GM12878 (cell line): ENCODE data around the gene PPP1R1A. TPM values are rescaled to one million over a fixed set of nuclear protein-coding genes. Genes with fewer than 3 reads are reported as not detected.
A peak's percentile ranks its signal among the peaks of the same experiment; 100 is the strongest.

Experiments used
- ATAC-seq: fragments of 200-7000 bp; cut with Tn5 transposase; 3 replicates; pipeline ENCODE4 v1.9.1; 2020; ENCODE audit warnings: mild to moderate bottlenecking, moderate library complexity
- BruUV-seq: library from RNA; stranded (reverse); fragments of 400-500 nt; replicated peaks from 2 replicates; lab custom pipeline; 2021; lab: Mats Ljungman, UMichigan
- CTCF ChIA-PET: fragments of 300-600 bp; sonication (Branson Sonifier 250); formaldehyde crosslinking; extraction: SDS; loops from one replicate; lab custom pipeline; 2021; ENCODE audit warnings: inconsistent platforms; lab: Yijun Ruan, JAX
- POLR2A ChIA-PET: fragments of 350-600 bp; formaldehyde crosslinking; extraction: SDS; loops from one replicate; lab custom pipeline; 2021; ENCODE audit warnings: inconsistent platforms; lab: Charles Lee
- RAD21 ChIA-PET: fragments of 300-600 bp; sonication (Branson Sonifier 250); formaldehyde crosslinking; loops from one replicate; lab custom pipeline; 2023; ENCODE audit warnings: antibody characterized with exemption; ENCODE audit not compliant: unreplicated experiment; lab: Charles Lee
- SMC1A ChIA-PET: fragments of 300-600 bp; sonication (Branson Sonifier 250); formaldehyde crosslinking; loops from one replicate; lab custom pipeline; 2023; ENCODE audit not compliant: unreplicated experiment, uncharacterized antibody; lab: Charles Lee
- DNase-seq: peaks from one replicate; pipeline ENCODE4 v3.0.0-alpha.2; 2011; ENCODE audit warnings: low read depth, low spot score
- FAIRE-seq: peaks from 3 replicates; lab custom pipeline; 2011; peaks lifted over from hg19 to GRCh38; lab: Jason Lieb, UNC
- H2AFZ ChIP-seq: 2 replicates; pipeline ENCODE4 v1.6.0; 2011; ENCODE audit warnings: low read depth, low read length, control low read depth; ENCODE audit not compliant: control insufficient read depth
- H3K27ac ChIP-seq: 2 replicates; pipeline ENCODE4 v1.5.1; 2011; ENCODE audit warnings: control low read depth; ENCODE audit not compliant: control insufficient read depth, insufficient read depth
- H3K27me3 ChIP-seq, 2 experiments: replicated peaks in 1 of 2; 2 replicates each; pipeline versions ENCODE4 v1.6.0 to v1.6.1; 2011; ENCODE audit warnings: low read length in 1 of 2; ENCODE audit not compliant: control insufficient read depth in 2 of 2, insufficient read depth in 2 of 2
- H3K36me3 ChIP-seq, 2 experiments: 2 replicates each; pipeline ENCODE4 v1.5.1; 2011; ENCODE audit warnings: low read length in 1 of 2; ENCODE audit not compliant: control insufficient read depth in 2 of 2, insufficient read depth in 2 of 2
- H3K4me1 ChIP-seq: 2 replicates; pipeline ENCODE4 v1.6.1; 2011; ENCODE audit warnings: mild to moderate bottlenecking, low read length, moderate library complexity, mixed read lengths; ENCODE audit not compliant: control insufficient read depth, insufficient read depth
- H3K4me2 ChIP-seq: 2 replicates; pipeline ENCODE4 v1.6.0; 2011; ENCODE audit warnings: control low read depth; ENCODE audit not compliant: control insufficient read depth, insufficient read depth
- H3K4me3 ChIP-seq: fragments of 200-600 bp; sonication (generic); 2 replicates; pipeline ENCODE4 v1.5.1; 2016
- H3K79me2 ChIP-seq: 2 replicates; pipeline ENCODE4 v1.6.0; 2011; ENCODE audit warnings: low read length; ENCODE audit not compliant: control insufficient read depth, insufficient read depth
- H3K9ac ChIP-seq: 2 replicates; pipeline ENCODE4 v1.8.0; 2011; ENCODE audit warnings: low read length, control low read depth, mixed read lengths; ENCODE audit not compliant: control insufficient read depth, insufficient read depth
- H3K9me3 ChIP-seq: replicated peaks from 3 replicates; pipeline ENCODE4 v1.5.1; 2011; ENCODE audit warnings: mild to moderate bottlenecking, low read length; ENCODE audit not compliant: control insufficient read depth, insufficient read depth
- H4K20me1 ChIP-seq: 2 replicates; pipeline ENCODE4 v1.6.0; 2011; ENCODE audit not compliant: control insufficient read depth, insufficient read depth
- CBFB ChIP-seq: IDR thresholded peaks from 2 replicates; pipeline ENCODE4 v1.6.1; 2016; ENCODE audit warnings: antibody characterized with exemption, low read depth
- CBX5 ChIP-seq: sonication (generic); IDR thresholded peaks from 2 replicates; pipeline ENCODE4 v1.6.1; 2016; ENCODE audit warnings: low read depth, moderate library complexity, mild to moderate bottlenecking, inconsistent platforms
- GABPA ChIP-seq: IDR thresholded peaks from 2 replicates; pipeline ENCODE4 v1.6.1; 2014; ENCODE audit warnings: antibody characterized with exemption, low read depth, mild to moderate bottlenecking, inconsistent platforms
- MYC ChIP-seq: IDR thresholded peaks from 2 replicates; pipeline ENCODE4 v1.6.1; 2011; ENCODE audit warnings: mild to moderate bottlenecking, low read length, moderate library complexity, inconsistent platforms; ENCODE audit not compliant: insufficient read depth, insufficient replicate concordance, insufficient read length, severe bottlenecking
- RCOR1 ChIP-seq: conservative IDR thresholded peaks from 2 replicates; pipeline ENCODE4 v1.6.1; 2012; ENCODE audit warnings: low read depth, low read length, improper control_type of control experiment
- SUPT20H ChIP-seq: IDR thresholded peaks from 2 replicates; pipeline ENCODE4 v1.6.1; 2011; ENCODE audit warnings: low read depth, mild to moderate bottlenecking, low read length, moderate library complexity, borderline replicate concordance; ENCODE audit not compliant: control insufficient read depth
- TCF7 ChIP-seq: IDR thresholded peaks from 2 replicates; pipeline ENCODE4 v1.6.1; 2014; ENCODE audit warnings: antibody characterized with exemption, borderline replicate concordance
- ZNF274 ChIP-seq: IDR thresholded peaks from one replicate; pipeline ENCODE4 v1.8.0; 2011; ENCODE audit not compliant: insufficient read length, insufficient read depth
- ZNF622 ChIP-seq: fragments of 450-650 bp; IDR thresholded peaks from 2 replicates; pipeline ENCODE4 v1.6.1; 2017; ENCODE audit warnings: mild to moderate bottlenecking, inconsistent platforms
- WGBS: methylation state at CpG from one replicate; pipeline ENCODE4 v1.1.6; 2016; ENCODE audit warnings: low lambda C conversion rate; ENCODE audit not compliant: insufficient replicate concordance, insufficient coverage; ENCODE audit errors: missing lambda C conversion rate; 5-methylcytosine and 5-hydroxymethylcytosine counted together
- in situ Hi-C: fragments of 300-500 bp; cut with MboI; formaldehyde crosslinking; loops from 9 replicates; pipeline ENCODE4 v1.14.3; 2018; ENCODE audit warnings: mixed read lengths
- intact Hi-C: fragments of 100-400 bp; cut with micrococcal nuclease; formaldehyde crosslinking; loops from one replicate; pipeline ENCODE4 v1.14.2; 2022; ENCODE audit not compliant: unreplicated experiment
- polyA plus RNA-seq, 11 experiments: library from polyadenylated mRNA; depleted of rRNA in 4 of 11; unstranded in 6 of 11; stranded (reverse) in 5 of 11; fragments of >200 nt; fragmentation: Nextera tagmentation in 4 of 11; fragmentation: Illumina TruSeq in 1 of 11; extraction: Ambion mirVana in 4 of 11; extraction: Trizol in 1 of 11; gene quantifications; 1 replicate in 1 of 11; 2 replicates in 10 of 11; pipeline versions ENCODE4 v1.2.1 to v1.2.3, GENCODE V29; 2011 to 2016; ENCODE audit warnings: inconsistent platforms in 2 of 11, missing spikeins in 2 of 11, low read depth in 1 of 11
- total RNA-seq, 4 experiments: library from RNA; depleted of rRNA in 3 of 4; stranded (reverse); fragments of >200 nt in 3 of 4; fragmentation: Illumina TruSeq in 1 of 4; extraction: Trizol in 1 of 4; gene quantifications; 2 replicates each; pipeline versions ENCODE4 v1.2.1 to v1.2.3, GENCODE V29; 2013 to 2021
- TF ChIP-seq, protein P1 (sequence below): IDR thresholded peaks from 2 replicates; pipeline ENCODE4 v1.6.1; 2011; ENCODE audit warnings: borderline replicate concordance, low read depth, mild to moderate bottlenecking, moderate library complexity, mixed read lengths, low read length; ENCODE audit not compliant: insufficient read depth; ENCODE audit errors: extremely low read length
- TF ChIP-seq, protein P2 (sequence below): fragments of 450-650 bp; formaldehyde crosslinking; IDR thresholded peaks from 2 replicates; pipeline ENCODE4 v1.4.0; 2022; ENCODE audit warnings: mild to moderate bottlenecking, moderate library complexity
- TF ChIP-seq, protein P3 (sequence below): fragments of 450-650 bp; IDR thresholded peaks from 2 replicates; pipeline ENCODE4 v1.6.1; 2014; ENCODE audit warnings: mild to moderate bottlenecking
- TF ChIP-seq, protein P4 (sequence below): IDR thresholded peaks from 2 replicates; pipeline ENCODE4 v1.6.1; 2011; ENCODE audit warnings: low read depth, mild to moderate bottlenecking, low read length, moderate library complexity, borderline replicate concordance; ENCODE audit errors: extremely low read depth
- TF ChIP-seq, protein P5 (sequence below): IDR thresholded peaks from 2 replicates; pipeline ENCODE4 v1.6.1; 2012; ENCODE audit warnings: low read depth, low read length, improper control_type of control experiment

PPP1R1A gene
- total and polyA plus RNA-seq, 10 of the 15 experiments (the other 5 are each of a cell fraction or from before 2014, with no cell fraction given) = 0.03 to 0.08 (median 0.07) TPM; not detected in 7

DNA sequence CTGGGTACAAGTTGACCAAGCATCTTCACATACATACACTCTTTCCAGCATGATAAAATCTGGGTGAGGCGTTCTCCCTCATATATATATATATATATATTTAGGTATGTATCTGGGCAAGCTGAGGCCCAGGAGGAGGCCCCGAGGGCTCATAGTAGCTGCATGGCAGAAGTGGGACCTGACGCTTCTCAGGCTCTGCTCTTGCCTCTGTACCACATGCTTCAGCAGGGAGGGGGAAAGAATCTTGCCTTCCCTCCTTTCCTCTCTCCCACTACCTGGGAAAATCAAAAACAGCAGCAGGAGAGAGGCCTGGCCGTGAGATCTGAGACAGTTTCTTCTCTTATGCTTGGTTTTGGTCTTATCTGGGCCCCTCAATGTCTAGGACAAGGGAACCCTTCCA is 9.2 kb downstream of the PPP1R1A start:
- no peaks in the 10 kb centered on the region for H3K9me3 ChIP-seq
- 50% methylated on average over 4 of the region's 4 CpGs for WGBS
- DNase-seq (no peak), FAIRE-seq (no peak), ATAC-seq (peak; percentile 41)
- H3K4me1 ChIP-seq = no peaks in the 10 kb centered on the region
- BruUV-seq = no TSS peak
- H3K4me2 ChIP-seq = no peak overlapping the region
- H2AFZ ChIP-seq = no peak overlapping the region
- ChIA-PET SMC1A (interaction anchor here (1.0 to 1.4 kb wide), 3 partner anchors 15 to 123 kb away, joined by 3 to 4 read pairs (median 4); no protein-coding TSS in a partner anchor), RAD21 (interaction anchor here (1.2 to 1.6 kb wide), 2 partner anchors 52 to 79 kb away, joined by 4 to 5 read pairs; no protein-coding TSS in a partner anchor), CTCF (interaction anchor here (1.0 to 3.1 kb wide), 18 partner anchors 8 to 413 kb away, joined by 3 to 45 read pairs (median 8); partner anchors contain the start of gene PDE1B), POLR2A (interaction anchor here (1.2 kb wide), 1 partner anchor 29 kb away, joined by 3 read pairs; no protein-coding TSS in a partner anchor)
- H3K27ac ChIP-seq = no peak overlapping the region
- TF ChIP-seq, protein P1, sequence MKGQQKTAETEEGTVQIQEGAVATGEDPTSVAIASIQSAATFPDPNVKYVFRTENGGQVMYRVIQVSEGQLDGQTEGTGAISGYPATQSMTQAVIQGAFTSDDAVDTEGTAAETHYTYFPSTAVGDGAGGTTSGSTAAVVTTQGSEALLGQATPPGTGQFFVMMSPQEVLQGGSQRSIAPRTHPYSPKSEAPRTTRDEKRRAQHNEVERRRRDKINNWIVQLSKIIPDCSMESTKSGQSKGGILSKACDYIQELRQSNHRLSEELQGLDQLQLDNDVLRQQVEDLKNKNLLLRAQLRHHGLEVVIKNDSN = no peak
- TF ChIP-seq SUPT20H = no peak
- TF ChIP-seq TCF7 = no peak
- TF ChIP-seq, protein P2, sequence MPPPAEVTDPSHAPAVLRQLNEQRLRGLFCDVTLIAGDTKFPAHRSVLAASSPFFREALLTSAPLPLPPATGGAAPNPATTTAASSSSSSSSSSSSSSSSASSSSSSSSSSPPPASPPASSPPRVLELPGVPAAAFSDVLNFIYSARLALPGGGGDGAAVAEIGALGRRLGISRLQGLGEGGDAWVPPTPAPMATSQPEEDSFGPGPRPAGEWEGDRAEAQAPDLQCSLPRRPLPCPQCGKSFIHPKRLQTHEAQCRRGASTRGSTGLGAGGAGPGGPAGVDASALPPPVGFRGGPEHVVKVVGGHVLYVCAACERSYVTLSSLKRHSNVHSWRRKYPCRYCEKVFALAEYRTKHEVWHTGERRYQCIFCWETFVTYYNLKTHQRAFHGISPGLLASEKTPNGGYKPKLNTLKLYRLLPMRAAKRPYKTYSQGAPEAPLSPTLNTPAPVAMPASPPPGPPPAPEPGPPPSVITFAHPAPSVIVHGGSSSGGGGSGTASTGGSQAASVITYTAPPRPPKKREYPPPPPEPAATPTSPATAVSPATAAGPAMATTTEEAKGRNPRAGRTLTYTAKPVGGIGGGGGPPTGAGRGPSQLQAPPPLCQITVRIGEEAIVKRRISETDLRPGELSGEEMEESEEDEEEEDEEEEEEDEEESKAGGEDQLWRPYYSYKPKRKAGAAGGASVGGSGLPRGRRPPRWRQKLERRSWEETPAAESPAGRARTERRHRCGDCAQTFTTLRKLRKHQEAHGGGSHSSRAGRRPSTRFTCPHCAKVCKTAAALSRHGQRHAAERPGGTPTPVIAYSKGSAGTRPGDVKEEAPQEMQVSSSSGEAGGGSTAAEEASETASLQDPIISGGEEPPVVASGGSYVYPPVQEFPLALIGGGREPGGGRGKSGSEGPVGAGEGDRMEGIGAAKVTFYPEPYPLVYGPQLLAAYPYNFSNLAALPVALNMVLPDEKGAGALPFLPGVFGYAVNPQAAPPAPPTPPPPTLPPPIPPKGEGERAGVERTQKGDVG (CRISPR knock-in tag) = no peak
- TF ChIP-seq CBX5 = no peak
- TF ChIP-seq, protein P3, sequence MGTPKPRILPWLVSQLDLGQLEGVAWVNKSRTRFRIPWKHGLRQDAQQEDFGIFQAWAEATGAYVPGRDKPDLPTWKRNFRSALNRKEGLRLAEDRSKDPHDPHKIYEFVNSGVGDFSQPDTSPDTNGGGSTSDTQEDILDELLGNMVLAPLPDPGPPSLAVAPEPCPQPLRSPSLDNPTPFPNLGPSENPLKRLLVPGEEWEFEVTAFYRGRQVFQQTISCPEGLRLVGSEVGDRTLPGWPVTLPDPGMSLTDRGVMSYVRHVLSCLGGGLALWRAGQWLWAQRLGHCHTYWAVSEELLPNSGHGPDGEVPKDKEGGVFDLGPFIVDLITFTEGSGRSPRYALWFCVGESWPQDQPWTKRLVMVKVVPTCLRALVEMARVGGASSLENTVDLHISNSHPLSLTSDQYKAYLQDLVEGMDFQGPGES = no peak
- no peak for TF ChIP-seq ZNF622
- TF ChIP-seq MYC = no peak
- TF ChIP-seq RCOR1 = no peak
- TF ChIP-seq CBFB = no peak
- TF ChIP-seq, protein P4, sequence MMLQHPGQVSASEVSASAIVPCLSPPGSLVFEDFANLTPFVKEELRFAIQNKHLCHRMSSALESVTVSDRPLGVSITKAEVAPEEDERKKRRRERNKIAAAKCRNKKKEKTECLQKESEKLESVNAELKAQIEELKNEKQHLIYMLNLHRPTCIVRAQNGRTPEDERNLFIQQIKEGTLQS = no peak
- no peak for TF ChIP-seq GABPA
- TF ChIP-seq, protein P5, sequence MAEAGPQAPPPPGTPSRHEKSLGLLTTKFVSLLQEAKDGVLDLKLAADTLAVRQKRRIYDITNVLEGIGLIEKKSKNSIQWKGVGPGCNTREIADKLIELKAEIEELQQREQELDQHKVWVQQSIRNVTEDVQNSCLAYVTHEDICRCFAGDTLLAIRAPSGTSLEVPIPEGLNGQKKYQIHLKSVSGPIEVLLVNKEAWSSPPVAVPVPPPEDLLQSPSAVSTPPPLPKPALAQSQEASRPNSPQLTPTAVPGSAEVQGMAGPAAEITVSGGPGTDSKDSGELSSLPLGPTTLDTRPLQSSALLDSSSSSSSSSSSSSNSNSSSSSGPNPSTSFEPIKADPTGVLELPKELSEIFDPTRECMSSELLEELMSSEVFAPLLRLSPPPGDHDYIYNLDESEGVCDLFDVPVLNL = no peak
- no peak for TF ChIP-seq ZNF274
- H3K4me3 ChIP-seq = no peak overlapping the region
- intact Hi-C loops = no loop called here
- peaks cover 0 to 2% of the 10 kb centered on the region in 2 experiments; a peak in 3 of 4 replicates for H3K36me3 ChIP-seq
- no peak overlapping the region for H3K9ac ChIP-seq
- H4K20me1 ChIP-seq = no peaks in the 10 kb centered on the region
- no peaks in the 10 kb centered on the region; a peak in 1 of 4 replicates for H3K27me3 ChIP-seq
- H3K79me2 ChIP-seq = no peaks in the 10 kb centered on the region
- in situ Hi-C loops = no loop called here
